ENCODE results near the gene SUN5.

Gene SUN5

GRCh38 chr20:33012327-33013189, 8.3 kb upstream of the SUN5 start:
- DNase-seq, result no peak

- no peak for DNase-seq
Observed at GRCh38 chr20:33010674-33011449, 6.6 kb upstream of the SUN5 start.

- DNase-seq, result no peak
Observed at GRCh38 chr20:33010133-33010504, 5.9 kb upstream of the SUN5 start.

GRCh38 chr20:33009214-33010132, 5.2 kb upstream of the SUN5 start:
- DNase-seq, result no peak

GRCh38 chr20:33008336-33009213, 4.3 kb upstream of the SUN5 start:
- DNase-seq, result no peak

GRCh38 chr20:33007376-33008335, 3.4 kb upstream of the SUN5 start, which contains the start of gene BPIFB2:
Gene BPIFB2 (plus strand): TSS chr20:33007704. CDS start chr20:33008575, 871 bp downstream.
- DNase-seq, result no peak

- no peak for DNase-seq
Observed at GRCh38 chr20:33006776-33007375, 2.6 kb upstream of the SUN5 start.

GRCh38 chr20:33005908-33006775, 1.9 kb upstream of the SUN5 start:
- DNase-seq, result no peak

- no peak for DNase-seq
Observed at GRCh38 chr20:33005132-33005566, 916 bp upstream of the SUN5 start.

- no peak for DNase-seq
Observed at GRCh38 chr20:33002087-33002808, 2.0 kb downstream of the SUN5 start.

GRCh38 chr20:33000802-33001466, 3.3 kb downstream of the SUN5 start:
- no peak for DNase-seq

- no peak for DNase-seq
Observed at GRCh38 chr20:32999603-33000250, 4.5 kb downstream of the SUN5 start.

- DNase-seq, result no peak
Observed at GRCh38 chr20:32997431-32997830, 6.8 kb downstream of the SUN5 start.

- no peak for DNase-seq
Observed at GRCh38 chr20:32995802-32996201, 8.4 kb downstream of the SUN5 start.

- DNase-seq, result no peak
Observed at GRCh38 chr20:32993496-32994050, 10.7 kb downstream of the SUN5 start.

GRCh38 chr20:32991792-32992641, 12.2 kb downstream of the SUN5 start:
- no peak for DNase-seq
